DND-41 (cell line): ENCODE measurements around the gene CARMIL1.

Experiments used
- ATAC-seq: fragments of 200-7000 bp; cut with Tn5 transposase; 3 replicates; pipeline ENCODE4 v1.9.1; 2021; ENCODE audit warnings: low read depth; ENCODE audit not compliant: insufficient read depth
- DNase-seq: peaks from one replicate; pipeline ENCODE4 v3.0.0-alpha.2; 2020
- H2AFZ ChIP-seq: 2 replicates; pipeline ENCODE4 v1.6.0; 2012; ENCODE audit warnings: low read depth, low read length
- H3K27ac ChIP-seq: 2 replicates; pipeline ENCODE4 v1.5.1; 2012; ENCODE audit warnings: low read length, inconsistent platforms
- H3K27me3 ChIP-seq: fragments of 200-600 bp; sonication (generic); 2 replicates; pipeline ENCODE4 v1.6.0; 2012; ENCODE audit warnings: low read length, mild to moderate bottlenecking, inconsistent platforms; ENCODE audit not compliant: insufficient read depth, poor library complexity
- H3K36me3 ChIP-seq: 2 replicates; pipeline ENCODE4 v1.5.1; 2012; ENCODE audit warnings: low read length, inconsistent platforms; ENCODE audit not compliant: insufficient read depth
- H3K4me1 ChIP-seq: 2 replicates; pipeline ENCODE4 v1.5.1; 2012; ENCODE audit warnings: mild to moderate bottlenecking, low read length; ENCODE audit not compliant: insufficient read depth
- H3K4me2 ChIP-seq: 2 replicates; pipeline ENCODE4 v1.6.0; 2012; ENCODE audit warnings: mild to moderate bottlenecking, moderate library complexity, low read length, inconsistent platforms; ENCODE audit not compliant: insufficient read depth
- H3K4me3 ChIP-seq, 2 experiments: fragments of 200-600 bp in 1 of 2; shearing (Covaris generic) in 1 of 2; 2 replicates each; pipeline ENCODE4 v1.5.1; 2012 to 2016; ENCODE audit warnings: inconsistent platforms in 2 of 2, low read length in 2 of 2, mild to moderate bottlenecking in 2 of 2, low read depth in 1 of 2, moderate library complexity in 1 of 2
- H3K79me2 ChIP-seq: 2 replicates; pipeline ENCODE4 v1.6.0; 2012; ENCODE audit warnings: low read length, inconsistent platforms; ENCODE audit not compliant: insufficient read depth
- H3K9ac ChIP-seq: 2 replicates; pipeline ENCODE4 v1.6.0; 2012; ENCODE audit warnings: low read depth, mild to moderate bottlenecking, inconsistent platforms, low read length, moderate library complexity
- H3K9me3 ChIP-seq: 2 replicates; pipeline ENCODE4 v1.5.1; 2012; ENCODE audit warnings: low read length, moderate library complexity, mild to moderate bottlenecking, inconsistent platforms; ENCODE audit not compliant: insufficient read depth, severe bottlenecking
- H4K20me1 ChIP-seq: 2 replicates; pipeline ENCODE4 v1.6.0; 2012; ENCODE audit warnings: low read length; ENCODE audit not compliant: insufficient read depth
- EZH2 ChIP-seq: IDR thresholded peaks from 3 replicates; pipeline ENCODE4 v1.6.1; 2012; ENCODE audit warnings: borderline replicate concordance, low read depth, mild to moderate bottlenecking, moderate library complexity, low read length, inconsistent platforms; ENCODE audit not compliant: severe bottlenecking
- TF ChIP-seq, protein P1 (sequence below): IDR thresholded peaks from 2 replicates; pipeline ENCODE4 v1.5.1; 2012; ENCODE audit warnings: borderline replicate concordance, low read length, moderate library complexity, mild to moderate bottlenecking; ENCODE audit not compliant: poor library complexity, severe bottlenecking; ENCODE audit errors: extremely low read depth

CARMIL1 gene

DNA sequence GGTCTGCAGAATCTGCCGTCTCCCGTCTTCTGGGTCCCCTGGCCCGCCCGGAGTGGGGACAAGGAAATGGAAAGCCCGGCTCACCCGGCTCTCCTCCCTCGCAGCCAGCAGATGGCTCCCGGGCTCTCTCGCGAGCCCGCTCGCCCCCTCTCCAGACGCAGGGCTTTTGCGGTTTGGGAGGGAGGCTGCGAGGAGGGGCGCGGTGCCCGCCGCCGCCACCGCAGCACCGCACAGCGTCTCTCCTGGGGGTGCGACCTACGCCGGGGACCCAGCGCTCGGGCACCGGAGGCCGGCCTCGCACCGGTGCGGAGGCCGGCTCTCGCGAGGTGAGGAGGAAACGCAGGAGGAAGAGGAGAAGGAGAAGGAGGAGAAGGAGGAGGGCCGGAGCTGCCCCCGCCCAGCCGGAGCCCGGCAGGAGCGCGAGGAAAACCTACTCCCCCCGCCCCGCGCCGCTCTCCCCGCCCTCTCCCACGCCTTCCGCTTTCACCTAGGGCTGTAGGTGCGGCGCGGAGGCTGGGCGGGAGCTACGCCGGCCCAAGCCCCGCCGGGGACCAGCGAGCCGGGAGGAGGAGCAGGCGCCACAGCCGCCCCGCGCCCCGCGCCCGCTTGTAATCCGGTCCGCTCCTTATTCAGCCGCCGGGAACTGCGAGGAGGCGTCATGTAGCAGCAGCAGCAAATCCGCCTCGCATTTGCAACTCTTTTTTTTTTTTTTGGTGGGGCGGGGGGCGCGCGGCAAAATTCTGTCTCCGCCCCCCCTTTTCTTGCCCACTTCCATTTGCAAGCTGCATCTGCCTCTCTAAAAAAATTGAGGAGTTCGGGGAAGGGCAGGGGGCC, at the start of gene CARMIL1:
Gene CARMIL1, plus strand, starts transcription at position 461 of the 834 bp plus-strand sequence. CDS start 422 bp downstream, outside the sequence.
- ATAC-seq = peak; percentile 86
- peaks cover 50% of the 10 kb centered on the region for H3K27me3 ChIP-seq
- H3K9ac ChIP-seq = peak within 1 kb of the TSS; percentile 50
- H2AFZ ChIP-seq = peak within 1 kb of the TSS; percentile 72
- H3K4me1 ChIP-seq = peaks cover 16% of the 10 kb centered on the region
- no peaks in the 10 kb centered on the region for H3K9me3 ChIP-seq
- DNase-seq = peak; percentile 75
- TF ChIP-seq EZH2 = peak; percentile 18
- TF ChIP-seq, protein P1, sequence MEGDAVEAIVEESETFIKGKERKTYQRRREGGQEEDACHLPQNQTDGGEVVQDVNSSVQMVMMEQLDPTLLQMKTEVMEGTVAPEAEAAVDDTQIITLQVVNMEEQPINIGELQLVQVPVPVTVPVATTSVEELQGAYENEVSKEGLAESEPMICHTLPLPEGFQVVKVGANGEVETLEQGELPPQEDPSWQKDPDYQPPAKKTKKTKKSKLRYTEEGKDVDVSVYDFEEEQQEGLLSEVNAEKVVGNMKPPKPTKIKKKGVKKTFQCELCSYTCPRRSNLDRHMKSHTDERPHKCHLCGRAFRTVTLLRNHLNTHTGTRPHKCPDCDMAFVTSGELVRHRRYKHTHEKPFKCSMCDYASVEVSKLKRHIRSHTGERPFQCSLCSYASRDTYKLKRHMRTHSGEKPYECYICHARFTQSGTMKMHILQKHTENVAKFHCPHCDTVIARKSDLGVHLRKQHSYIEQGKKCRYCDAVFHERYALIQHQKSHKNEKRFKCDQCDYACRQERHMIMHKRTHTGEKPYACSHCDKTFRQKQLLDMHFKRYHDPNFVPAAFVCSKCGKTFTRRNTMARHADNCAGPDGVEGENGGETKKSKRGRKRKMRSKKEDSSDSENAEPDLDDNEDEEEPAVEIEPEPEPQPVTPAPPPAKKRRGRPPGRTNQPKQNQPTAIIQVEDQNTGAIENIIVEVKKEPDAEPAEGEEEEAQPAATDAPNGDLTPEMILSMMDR = peak; percentile 74
- H3K36me3 ChIP-seq = no peaks in the 10 kb centered on the region
- peak within 1 kb of the TSS; percentile 85 for H3K4me2 ChIP-seq
- peak within 1 kb of the TSS; percentile 35 to 63; a peak in 3 of 4 replicates for H3K4me3 ChIP-seq
- no peaks in the 10 kb centered on the region for H3K79me2 ChIP-seq
- H4K20me1 ChIP-seq = no peaks in the 10 kb centered on the region
- H3K27ac ChIP-seq = no peak within 1 kb of the TSS

DNA sequence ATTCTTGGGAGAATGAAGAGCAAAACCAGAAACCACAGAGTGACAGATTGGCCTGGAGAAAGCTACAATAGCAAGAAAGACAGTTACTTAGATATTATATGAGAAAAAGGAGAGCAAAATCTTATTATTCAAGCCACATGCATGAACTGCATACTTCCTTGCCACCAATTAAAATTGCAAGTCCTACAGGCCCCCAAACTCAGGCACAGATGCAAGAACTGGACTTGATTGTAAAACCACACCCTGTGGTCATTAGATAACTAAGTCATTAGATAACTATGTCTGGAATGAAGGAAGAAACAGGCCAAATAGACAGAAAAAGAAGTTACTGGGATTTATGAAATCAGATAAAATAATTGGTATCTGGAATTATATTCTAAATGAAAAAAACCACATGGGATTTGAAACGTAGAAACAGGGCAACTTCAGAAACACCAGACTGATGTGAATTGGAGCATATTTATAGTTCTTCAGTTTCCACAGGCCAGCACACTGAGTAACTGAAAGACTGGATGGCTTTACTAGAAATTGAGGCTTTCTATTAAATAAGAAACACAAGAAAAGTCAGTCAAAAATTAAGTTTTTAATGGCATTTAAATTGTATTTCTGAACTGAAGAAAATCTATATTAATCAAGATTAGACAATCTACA, 49.4 kb upstream of the CARMIL1 start:
- Histone ChIP-seq H2AFZ (no peak overlapping the region), H3K9me3 (no peaks in the 10 kb centered on the region), H3K9ac (no peak overlapping the region), H3K36me3 (no peaks in the 10 kb centered on the region), H3K4me3 (no peak overlapping the region), H3K79me2 (no peaks in the 10 kb centered on the region), H3K4me2 (no peak overlapping the region), H3K27ac (no peak overlapping the region), H3K4me1 (no peaks in the 10 kb centered on the region), H3K27me3 (no peaks in the 10 kb centered on the region), H4K20me1 (no peaks in the 10 kb centered on the region)
- ATAC-seq = no peak
- no peak for DNase-seq
- TF ChIP-seq EZH2 = no peak
- TF ChIP-seq, protein P1 = no peak

DNA sequence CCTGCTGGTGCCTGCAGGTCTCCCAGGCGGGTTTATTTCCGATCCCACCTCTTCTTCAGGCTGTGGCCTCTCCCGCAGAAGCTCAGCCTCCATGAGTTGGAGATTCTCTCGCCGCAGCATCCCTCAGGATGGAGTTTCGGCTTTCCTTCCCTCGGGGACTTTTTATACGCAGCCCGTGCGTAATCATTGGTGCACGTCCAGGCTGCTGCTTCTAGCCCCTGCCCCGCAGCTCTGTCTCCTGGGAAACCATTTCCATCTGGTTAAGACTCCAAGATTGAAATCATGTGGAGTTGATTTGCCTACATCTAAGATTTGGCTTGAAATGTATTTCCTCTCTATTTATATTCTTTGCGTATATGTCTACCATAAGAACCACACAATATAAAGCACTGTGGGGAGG, 46.7 kb upstream of the CARMIL1 start:
- no peaks in the 10 kb centered on the region for H4K20me1 ChIP-seq
- ATAC-seq (no peak), DNase-seq (no peak)
- TF ChIP-seq, protein P1 = no peak
- no peak for TF ChIP-seq EZH2
- no peaks in the 10 kb centered on the region for H3K36me3 ChIP-seq
- no peaks in the 10 kb centered on the region for H3K79me2 ChIP-seq
- H3K9me3 ChIP-seq = no peaks in the 10 kb centered on the region
- no peak overlapping the region for H3K9ac ChIP-seq
- H3K4me1 ChIP-seq = no peaks in the 10 kb centered on the region
- no peak overlapping the region for H2AFZ ChIP-seq
- no peak overlapping the region for H3K4me3 ChIP-seq
- no peaks in the 10 kb centered on the region for H3K27me3 ChIP-seq
- H3K4me2 ChIP-seq = no peak overlapping the region
- no peak overlapping the region for H3K27ac ChIP-seq
